Measurements from ENCODE around the gene SSTR4.

The SSTR4 gene

GRCh38 chr20:23086931-23087411 is 51.9 kb downstream of the SSTR4 start:
- no peak for DNase-seq (ENCODE audit: low read depth in 2 of 2)

- DNase-seq (ENCODE audit: low read depth in 2 of 2) = no peak
Measured at GRCh38 chr20:23087587-23088251, 52.6 kb downstream of the SSTR4 start.
